OCI-LY1 (cell line): ENCODE results near the gene SOX12.
"Not testable (repeated sequence)": the region's sequence is repeated elsewhere in the genome, so short reads cannot be mapped to it uniquely, and the experiment has no call there.

Experiments
- H2AFZ ChIP-seq: fragments of 200-600 bp; sonication (generic), shearing (Covaris generic); 2 replicates; pipeline ENCODE4 v1.6.0; 2014; ENCODE audit warnings: antibody characterized with exemption, mild to moderate bottlenecking, low read length
- H3F3A ChIP-seq: fragments of 200-600 bp; sonication (generic), shearing (Covaris generic); 2 replicates; pipeline ENCODE4 v1.6.0; 2014; ENCODE audit warnings: mild to moderate bottlenecking, antibody characterized with exemption, low read length, moderate library complexity; ENCODE audit not compliant: insufficient read depth
- H3K27ac ChIP-seq: fragments of 200-600 bp; sonication (generic); 2 replicates; pipeline ENCODE4 v1.5.1; 2014; ENCODE audit warnings: low read length, mixed run types, mild to moderate bottlenecking, low read depth; ENCODE audit not compliant: poor library complexity, severe bottlenecking
- H3K27me3 ChIP-seq: fragments of 200-600 bp; sonication (generic); 2 replicates; pipeline ENCODE4 v1.6.0; 2014; ENCODE audit warnings: antibody characterized with exemption, mild to moderate bottlenecking, low read length, moderate library complexity; ENCODE audit not compliant: insufficient read depth
- H3K36me3 ChIP-seq: fragments of 200-600 bp; sonication (generic); 2 replicates; pipeline ENCODE4 v1.6.1; 2014; ENCODE audit warnings: mild to moderate bottlenecking, antibody characterized with exemption, low read length, moderate library complexity, mixed read lengths; ENCODE audit not compliant: insufficient read depth
- H3K4me1 ChIP-seq: fragments of 200-600 bp; sonication (generic); 2 replicates; pipeline ENCODE4 v1.5.1; 2014; ENCODE audit warnings: mild to moderate bottlenecking, low read length, moderate library complexity; ENCODE audit not compliant: insufficient read depth, severe bottlenecking
- H3K4me2 ChIP-seq: fragments of 200-600 bp; sonication (generic), shearing (Covaris generic); 2 replicates; pipeline ENCODE4 v1.6.1; 2014; ENCODE audit warnings: low read length
- H3K4me3 ChIP-seq: fragments of 200-600 bp; sonication (generic); 2 replicates; pipeline ENCODE4 v1.5.1; 2014; ENCODE audit warnings: low read length, low read depth, mild to moderate bottlenecking, mixed read lengths; ENCODE audit not compliant: poor library complexity, severe bottlenecking
- H3K79me2 ChIP-seq: fragments of 200-600 bp; shearing (Covaris generic); 2 replicates; pipeline ENCODE4 v1.6.1; 2016; ENCODE audit warnings: mixed run types, low read length, mixed read lengths; ENCODE audit not compliant: insufficient read depth
- H3K9ac ChIP-seq: fragments of 200-600 bp; sonication (generic), shearing (Covaris generic); 2 replicates; pipeline ENCODE4 v1.6.1; 2014; ENCODE audit warnings: mild to moderate bottlenecking, low read length, mixed read lengths
- H3K9me2 ChIP-seq: fragments of 200-600 bp; sonication (generic), shearing (Covaris generic); 2 replicates; pipeline ENCODE4 v1.6.1; 2014; ENCODE audit warnings: low read depth, mild to moderate bottlenecking, low read length, mixed read lengths
- H3K9me3 ChIP-seq: fragments of 200-600 bp; shearing (Covaris generic); 2 replicates; pipeline ENCODE4 v1.6.1; 2014; ENCODE audit warnings: low read length, mixed read lengths
- H4K20me1 ChIP-seq: fragments of 200-600 bp; sonication (generic), shearing (Covaris generic); 2 replicates; pipeline ENCODE4 v1.6.0; 2016; ENCODE audit warnings: mild to moderate bottlenecking, low read length; ENCODE audit not compliant: insufficient read depth
- EZH2 ChIP-seq: fragments of 200-600 bp; sonication (generic), shearing (Covaris generic); IDR thresholded peaks from 2 replicates; pipeline ENCODE4 v1.8.0; 2017; ENCODE audit warnings: borderline replicate concordance, mixed run types, mild to moderate bottlenecking, antibody characterized with exemption, low read length, moderate library complexity, mixed read lengths
- TF ChIP-seq, protein P1 (sequence below): fragments of 200-600 bp; sonication (generic), shearing (Covaris generic); IDR thresholded peaks from 2 replicates; pipeline ENCODE4 v1.5.1; 2017; ENCODE audit warnings: mild to moderate bottlenecking, antibody characterized with exemption, low read length, moderate library complexity, mixed read lengths

The SOX12 gene

DNA sequence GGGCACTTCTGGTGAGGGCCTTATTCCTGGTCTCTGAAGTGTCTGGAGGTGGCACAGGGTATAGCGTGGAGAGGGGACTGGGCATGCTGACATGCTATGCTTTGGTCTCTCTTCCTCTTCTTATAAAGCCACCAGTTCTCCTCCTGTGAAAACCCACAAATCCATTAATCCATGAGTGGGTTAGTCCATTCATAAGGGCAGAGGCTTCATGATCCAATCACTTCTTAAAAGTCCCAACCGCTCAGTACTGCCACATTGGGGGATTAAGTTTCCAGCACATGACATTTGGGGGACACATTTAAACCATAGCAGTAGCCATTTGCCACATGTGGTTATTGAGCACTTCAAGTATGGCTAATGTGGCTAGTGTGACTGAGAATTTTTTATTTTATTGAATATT is 51.4 kb downstream of the SOX12 start:
- H4K20me1 ChIP-seq, result no peaks in the 10 kb centered on the region
- H3K9ac ChIP-seq, result no peak overlapping the region
- no peaks in the 10 kb centered on the region; the same call in 1 of the 2 replicates for H3K27me3 ChIP-seq
- H3K79me2 ChIP-seq, result no peaks in the 10 kb centered on the region
- no peaks in the 10 kb centered on the region for H3K4me1 ChIP-seq
- no peak overlapping the region for H3K4me3 ChIP-seq
- H3K4me2 ChIP-seq, result no peak overlapping the region
- no peaks in the 10 kb centered on the region for H3F3A ChIP-seq
- H3K27ac ChIP-seq, result no peak overlapping the region
- TF ChIP-seq, protein P1, sequence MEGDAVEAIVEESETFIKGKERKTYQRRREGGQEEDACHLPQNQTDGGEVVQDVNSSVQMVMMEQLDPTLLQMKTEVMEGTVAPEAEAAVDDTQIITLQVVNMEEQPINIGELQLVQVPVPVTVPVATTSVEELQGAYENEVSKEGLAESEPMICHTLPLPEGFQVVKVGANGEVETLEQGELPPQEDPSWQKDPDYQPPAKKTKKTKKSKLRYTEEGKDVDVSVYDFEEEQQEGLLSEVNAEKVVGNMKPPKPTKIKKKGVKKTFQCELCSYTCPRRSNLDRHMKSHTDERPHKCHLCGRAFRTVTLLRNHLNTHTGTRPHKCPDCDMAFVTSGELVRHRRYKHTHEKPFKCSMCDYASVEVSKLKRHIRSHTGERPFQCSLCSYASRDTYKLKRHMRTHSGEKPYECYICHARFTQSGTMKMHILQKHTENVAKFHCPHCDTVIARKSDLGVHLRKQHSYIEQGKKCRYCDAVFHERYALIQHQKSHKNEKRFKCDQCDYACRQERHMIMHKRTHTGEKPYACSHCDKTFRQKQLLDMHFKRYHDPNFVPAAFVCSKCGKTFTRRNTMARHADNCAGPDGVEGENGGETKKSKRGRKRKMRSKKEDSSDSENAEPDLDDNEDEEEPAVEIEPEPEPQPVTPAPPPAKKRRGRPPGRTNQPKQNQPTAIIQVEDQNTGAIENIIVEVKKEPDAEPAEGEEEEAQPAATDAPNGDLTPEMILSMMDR, result no peak
- TF ChIP-seq EZH2, result no peak
- no peaks in the 10 kb centered on the region for H3K9me3 ChIP-seq
- H2AFZ ChIP-seq, result no peak overlapping the region
- no peaks in the 10 kb centered on the region for H3K36me3 ChIP-seq
- H3K9me2 ChIP-seq, result no peaks in the 10 kb centered on the region

DNA sequence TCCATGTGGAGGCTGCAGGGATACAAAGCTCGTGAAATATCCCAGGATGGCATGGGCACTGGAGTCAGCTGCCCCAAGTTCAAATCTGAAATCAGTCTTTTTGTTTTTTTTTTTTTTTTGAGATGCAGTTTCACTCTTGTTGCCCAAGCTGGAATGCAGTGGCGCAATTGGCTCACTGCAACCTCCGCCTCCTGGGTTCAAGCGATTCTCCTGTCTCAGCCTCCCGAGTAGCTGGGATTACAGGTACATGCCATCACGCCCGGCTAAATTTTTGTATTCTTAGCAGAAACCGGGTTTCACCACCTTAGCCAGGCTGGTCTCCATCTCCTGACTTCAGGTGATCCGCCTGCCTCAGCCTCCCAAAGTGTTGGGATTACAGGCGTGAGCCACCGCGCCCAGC is 52.2 kb downstream of the SOX12 start:
- H3K36me3 ChIP-seq, H3K9ac ChIP-seq, H3K27ac ChIP-seq, H3K4me1 ChIP-seq, H4K20me1 ChIP-seq, H3K9me2 ChIP-seq, H3K4me3 ChIP-seq, H3K9me3 ChIP-seq, H3F3A ChIP-seq, H3K27me3 ChIP-seq, H2AFZ ChIP-seq, H3K4me2 ChIP-seq, H3K79me2 ChIP-seq: not testable (repeated sequence)

DNA sequence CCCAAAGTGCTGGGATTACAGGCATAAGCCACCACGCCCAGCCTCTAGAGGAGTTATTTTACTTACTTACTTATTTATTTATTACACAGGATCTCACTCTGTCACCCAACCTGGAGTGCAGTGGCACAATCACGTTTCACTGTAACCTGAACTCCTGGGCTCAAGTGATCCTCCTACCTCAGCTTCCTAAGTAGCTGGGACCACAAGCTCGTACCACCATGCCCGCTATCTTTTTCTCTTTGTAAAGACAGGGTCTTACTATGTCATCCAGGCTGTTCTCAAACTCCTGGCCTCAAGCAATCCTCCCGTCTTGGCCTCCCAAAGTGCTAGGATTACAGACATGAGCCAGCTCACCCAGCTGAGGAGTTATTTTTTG is 53.6 kb downstream of the SOX12 start:
- H3K27ac ChIP-seq, result no peak overlapping the region

More for the DNA sequence above, 53.6 kb downstream of the SOX12 start:
- H3K9ac ChIP-seq, result no peak overlapping the region
- no peak overlapping the region for H3K4me2 ChIP-seq
- no peaks in the 10 kb centered on the region for H3K9me3 ChIP-seq
- no peaks in the 10 kb centered on the region for H3K36me3 ChIP-seq
- H4K20me1 ChIP-seq, result no peaks in the 10 kb centered on the region
- H3K9me2 ChIP-seq, result no peaks in the 10 kb centered on the region
- H2AFZ ChIP-seq, result no peak overlapping the region
- H3F3A ChIP-seq, result 0 out of 2 replicates have a peak, but pooled peaks cover 3% of the 10 kb centered on the region
- H3K79me2 ChIP-seq, result no peaks in the 10 kb centered on the region
- TF ChIP-seq EZH2, result no peak
- TF ChIP-seq, protein P1, result no peak
- H3K27me3 ChIP-seq, result no peaks in the 10 kb centered on the region; the same call in 1 of the 2 replicates
- H3K4me3 ChIP-seq, result no peak overlapping the region
- peaks cover 7% of the 10 kb centered on the region for H3K4me1 ChIP-seq
